T-helper 1 cell treated with Interleukin-12 subunit alpha and Interleukin-12 subunit beta and Interleukin-4 antibody, amounts not matched to agents 30 μg/mL and 1 μg/mL, for 36 hours (primary cell): ENCODE data around the gene EPHX1.
"Not testable (repeated sequence)": the region's sequence is repeated elsewhere in the genome, so short reads cannot be mapped to it uniquely, and the experiment has no call there.

Experiments used
- H3K27ac Mint-ChIP-seq: one replicate; pipeline ENCODE4 v1.8.0; 2021; ENCODE audit warnings: mild to moderate bottlenecking, mixed read lengths
- H3K27me3 Mint-ChIP-seq: one replicate; pipeline ENCODE4 v1.8.0; 2021; ENCODE audit warnings: low read depth, mixed read lengths
- H3K36me3 Mint-ChIP-seq: one replicate; pipeline ENCODE4 v1.8.0; 2021; ENCODE audit warnings: low read depth, mixed read lengths
- H3K4me1 Mint-ChIP-seq: one replicate; pipeline ENCODE4 v1.8.0; 2021; ENCODE audit warnings: low read depth, mixed read lengths
- H3K4me3 Mint-ChIP-seq: one replicate; pipeline ENCODE4 v1.8.0; 2021; ENCODE audit warnings: mild to moderate bottlenecking, moderate library complexity, mixed read lengths
- H3K9me3 Mint-ChIP-seq: one replicate; pipeline ENCODE4 v1.8.0; 2021; ENCODE audit warnings: mixed read lengths

EPHX1 gene

DNA sequence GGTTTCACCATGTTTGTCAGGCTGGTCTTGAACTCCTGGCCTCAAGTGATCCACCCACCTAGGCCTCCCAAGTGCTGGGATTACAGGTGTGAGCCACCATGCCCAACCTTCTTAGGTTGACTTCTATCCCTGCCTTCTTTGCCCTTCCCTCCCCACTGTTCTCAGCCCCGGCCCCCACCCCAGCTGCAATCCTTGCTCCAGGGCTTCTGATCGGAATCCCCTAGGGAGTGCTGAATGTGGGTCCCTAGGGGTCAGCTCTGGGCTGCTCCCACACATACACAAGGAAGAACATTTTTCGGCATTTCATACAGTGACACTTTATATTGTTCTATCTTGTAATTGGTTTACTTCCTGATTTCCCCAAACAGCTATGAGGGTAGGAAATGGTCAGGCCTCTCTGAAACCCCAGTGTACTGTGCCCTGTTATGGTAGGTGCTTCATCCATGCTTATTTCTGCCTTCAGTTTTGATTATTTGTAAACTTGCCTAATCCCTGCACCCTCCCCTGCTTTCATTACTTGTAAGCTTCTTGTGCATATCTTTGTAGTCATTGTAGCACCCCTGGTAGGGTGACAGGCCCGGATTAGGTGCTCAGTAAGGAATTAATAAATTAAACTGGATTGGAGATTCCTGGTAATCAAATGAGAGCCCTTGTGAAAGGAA is 38.1 kb upstream of the EPHX1 start:
- Mint-ChIP-seq H3K4me3 (no peak overlapping the region), H3K4me1 (peaks cover 1% of the 10 kb centered on the region), H3K36me3 (no peaks in the 10 kb centered on the region), H3K27ac (no peak overlapping the region), H3K9me3 (no peaks in the 10 kb centered on the region), H3K27me3 (no peaks in the 10 kb centered on the region)

DNA sequence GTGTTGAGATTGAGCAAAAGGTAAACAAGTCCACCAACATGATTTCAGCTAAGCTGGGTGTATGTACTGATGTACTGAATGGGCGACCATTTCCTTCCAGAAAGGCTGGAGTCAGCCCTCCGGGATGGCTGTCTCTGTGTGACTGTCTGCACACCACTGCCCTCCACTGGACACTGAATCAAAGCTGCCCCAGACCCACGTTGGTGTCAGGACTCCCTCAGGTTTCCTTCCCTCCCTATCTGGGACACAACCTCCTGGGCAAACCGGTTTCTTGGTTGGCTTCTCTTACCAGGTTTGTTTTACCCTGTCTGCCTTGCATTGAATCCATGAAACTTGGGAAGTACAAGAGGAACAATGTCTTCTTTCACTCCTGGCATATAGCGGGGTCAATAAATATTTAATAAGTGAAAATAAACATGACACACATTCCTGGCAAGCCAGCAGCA is 37.6 kb upstream of the EPHX1 start:
- H3K27me3 Mint-ChIP-seq, result no peaks in the 10 kb centered on the region
- no peaks in the 10 kb centered on the region for H3K36me3 Mint-ChIP-seq
- no peaks in the 10 kb centered on the region for H3K9me3 Mint-ChIP-seq
- H3K4me1 Mint-ChIP-seq, result peaks cover 1% of the 10 kb centered on the region
- H3K27ac Mint-ChIP-seq, result no peak overlapping the region
- H3K4me3 Mint-ChIP-seq, result no peak overlapping the region

DNA sequence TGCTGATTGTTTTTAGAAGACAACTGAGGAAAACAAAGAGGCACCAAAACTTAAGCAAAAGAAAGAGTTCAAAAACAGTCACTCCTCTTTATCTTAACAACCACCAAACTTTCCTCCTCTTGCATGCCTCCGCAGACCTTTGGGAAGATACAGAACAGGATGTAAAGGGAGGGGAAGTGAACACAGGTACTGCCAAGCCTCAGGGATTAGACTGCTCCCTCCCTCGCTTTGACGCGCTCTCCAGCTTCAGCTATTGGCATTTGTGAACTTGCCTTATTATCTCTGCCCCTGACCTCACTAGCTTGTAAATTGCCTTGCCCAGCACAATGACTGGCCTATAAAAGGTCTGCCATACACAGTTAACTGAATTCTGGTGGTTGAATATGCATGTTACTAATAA is 37.1 kb upstream of the EPHX1 start:
- Mint-ChIP-seq H3K4me1 (peaks cover 1% of the 10 kb centered on the region), H3K36me3 (no peaks in the 10 kb centered on the region), H3K4me3 (no peak overlapping the region), H3K27me3 (no peaks in the 10 kb centered on the region), H3K9me3 (no peaks in the 10 kb centered on the region), H3K27ac (no peak overlapping the region)

DNA sequence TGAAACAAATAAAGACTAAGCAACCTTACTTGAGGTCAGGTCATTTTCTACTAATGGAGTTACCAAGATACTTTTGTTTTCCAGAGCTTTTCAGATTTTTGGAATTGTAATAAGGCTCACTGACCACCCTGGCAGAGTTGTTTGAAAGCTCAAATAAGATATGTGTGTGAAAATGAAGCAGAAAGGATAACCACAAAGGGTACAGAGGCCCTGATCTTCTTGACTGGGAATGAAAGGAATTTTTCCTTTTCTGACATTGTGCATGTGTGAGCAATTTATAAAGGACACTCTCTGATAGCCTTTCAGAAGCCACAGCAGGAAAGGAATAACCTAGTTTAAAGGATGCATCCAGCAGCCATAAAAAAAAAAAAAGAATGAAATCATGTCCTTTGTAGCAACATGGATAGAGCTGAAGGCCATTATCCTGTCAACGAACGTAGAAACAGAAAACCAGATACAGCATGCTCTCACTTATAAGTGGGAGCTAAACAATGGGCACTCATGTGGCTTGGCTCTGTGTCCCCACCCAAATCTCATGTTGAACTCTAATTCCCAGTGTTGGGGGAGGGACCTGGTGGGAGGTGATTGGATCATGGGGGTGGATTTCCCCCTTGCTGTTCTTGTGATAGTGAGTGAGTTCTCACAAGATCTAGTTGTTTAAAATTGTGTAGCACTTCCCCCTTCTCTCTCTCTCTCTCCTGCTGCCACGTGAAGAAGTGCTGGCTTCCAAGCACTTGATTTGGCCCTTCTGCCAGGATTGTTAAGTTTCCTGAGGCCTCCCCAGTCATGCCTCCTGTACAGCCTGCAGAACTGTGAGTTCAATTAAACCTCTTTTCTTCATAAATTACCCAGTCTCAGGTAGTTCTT is 35.4 kb upstream of the EPHX1 start:
- H3K4me3 Mint-ChIP-seq, result no peak overlapping the region
- H3K4me1 Mint-ChIP-seq, result peaks cover 4% of the 10 kb centered on the region

DNA sequence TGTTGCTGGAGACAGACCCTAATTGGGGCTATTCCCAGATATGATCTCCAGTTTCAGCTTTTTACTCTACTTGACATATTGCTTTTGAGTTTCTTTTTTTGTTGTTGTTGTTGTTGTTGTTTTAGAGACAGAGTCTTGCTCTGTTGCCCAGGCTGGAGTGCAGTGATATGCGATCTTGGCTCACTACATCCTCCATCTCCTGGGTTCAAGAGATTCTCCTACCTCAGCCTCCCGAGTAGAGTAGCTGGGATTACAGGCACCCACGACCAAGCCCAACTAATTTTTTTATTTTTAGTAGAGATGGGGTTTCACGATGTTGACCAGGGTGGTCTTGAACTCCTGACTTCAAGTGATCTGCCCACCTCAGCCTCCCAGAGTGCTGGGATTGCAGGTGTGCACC is 33.6 kb upstream of the EPHX1 start:
- H3K4me3 Mint-ChIP-seq, result no peak overlapping the region
- no peaks in the 10 kb centered on the region for H3K27me3 Mint-ChIP-seq
- peaks cover 10% of the 10 kb centered on the region for H3K4me1 Mint-ChIP-seq
- H3K27ac Mint-ChIP-seq, result no peak overlapping the region
- H3K36me3 Mint-ChIP-seq, result peaks cover 5% of the 10 kb centered on the region
- no peaks in the 10 kb centered on the region for H3K9me3 Mint-ChIP-seq

More for the DNA sequence above, 35.4 kb upstream of the EPHX1 start:
- H3K9me3 Mint-ChIP-seq, result no peaks in the 10 kb centered on the region
- no peaks in the 10 kb centered on the region for H3K36me3 Mint-ChIP-seq
- H3K27ac Mint-ChIP-seq, result no peak overlapping the region
- H3K27me3 Mint-ChIP-seq, result no peaks in the 10 kb centered on the region

DNA sequence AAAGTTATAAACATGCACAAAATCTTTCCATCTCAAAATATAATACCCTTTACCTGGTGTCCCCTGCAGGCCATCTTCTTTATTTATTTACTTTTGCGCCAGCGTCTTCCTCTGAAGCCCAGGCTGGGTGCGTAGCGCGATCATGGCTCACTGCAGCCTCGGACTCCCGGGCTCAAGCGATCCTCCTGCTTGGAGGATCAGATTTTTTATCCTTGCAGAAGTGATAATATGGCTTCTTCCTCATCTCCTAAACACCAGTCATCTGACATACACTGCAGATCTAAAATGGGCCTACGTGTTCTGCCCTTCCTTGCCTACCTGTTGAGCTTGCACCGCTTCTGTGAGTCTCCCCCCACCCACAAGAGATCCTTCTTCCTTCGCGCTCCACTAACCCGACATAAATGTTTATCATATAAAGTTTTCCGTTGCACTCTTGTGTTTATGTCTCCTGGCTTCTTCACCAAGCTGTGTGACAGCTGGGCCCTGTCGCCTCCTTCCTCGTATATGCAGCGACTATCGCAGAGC is 32.8 kb upstream of the EPHX1 start:
- peaks cover 6% of the 10 kb centered on the region for H3K36me3 Mint-ChIP-seq
- H3K9me3 Mint-ChIP-seq, result no peaks in the 10 kb centered on the region
- H3K27ac Mint-ChIP-seq, result no peak overlapping the region
- no peak overlapping the region for H3K4me3 Mint-ChIP-seq
- no peaks in the 10 kb centered on the region for H3K27me3 Mint-ChIP-seq
- H3K4me1 Mint-ChIP-seq, result peaks cover 12% of the 10 kb centered on the region

DNA sequence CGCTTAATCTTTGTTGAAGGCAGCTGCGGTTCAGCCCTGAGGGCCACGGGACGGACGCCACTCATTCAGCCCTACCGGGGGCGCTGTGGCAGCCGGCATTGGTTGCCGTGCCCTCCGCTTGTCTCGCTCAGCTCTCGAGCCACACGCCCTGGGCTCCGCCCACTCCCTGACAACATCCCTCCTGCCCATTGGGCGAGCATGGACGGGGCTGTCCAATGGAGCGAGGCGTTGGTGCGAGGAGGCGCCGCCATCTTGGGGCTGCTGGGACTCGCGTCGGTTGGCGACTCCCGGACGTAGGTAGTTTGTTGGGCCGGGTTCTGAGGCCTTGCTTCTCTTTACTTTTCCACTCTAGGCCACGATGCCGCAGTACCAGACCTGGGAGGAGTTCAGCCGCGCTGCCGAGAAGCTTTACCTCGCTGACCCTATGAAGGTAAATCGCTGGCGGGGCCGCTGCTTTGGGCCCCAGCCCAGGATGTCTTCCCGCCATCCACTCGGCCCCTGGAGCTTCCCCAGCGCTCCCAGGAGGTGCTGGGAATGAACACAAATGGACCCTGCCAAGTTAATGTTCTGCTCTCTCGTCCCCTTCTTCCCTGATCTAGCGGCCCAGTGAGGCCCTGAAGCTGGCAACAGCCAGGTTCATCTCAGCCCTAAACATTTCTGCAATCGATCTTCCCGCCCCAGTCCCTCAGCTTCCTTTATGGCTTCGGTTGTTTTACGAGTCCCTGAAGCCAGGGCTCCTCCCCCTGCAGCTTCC is 32.2 kb upstream of the EPHX1 start, which contains the start of gene SRP9:
TSS of gene SRP9 (plus strand) at position 244 of the 754 bp plus-strand sequence. CDS start at position 359, 115 bp downstream.
- H3K9me3 Mint-ChIP-seq, result no peaks in the 10 kb centered on the region
- no peaks in the 10 kb centered on the region for H3K27me3 Mint-ChIP-seq
- H3K4me3 Mint-ChIP-seq, result no peak within 1 kb of the TSS
- peaks cover 16% of the 10 kb centered on the region for H3K4me1 Mint-ChIP-seq
- H3K27ac Mint-ChIP-seq, result no peak within 1 kb of the TSS
- peaks cover 11% of the 10 kb centered on the region for H3K36me3 Mint-ChIP-seq

DNA sequence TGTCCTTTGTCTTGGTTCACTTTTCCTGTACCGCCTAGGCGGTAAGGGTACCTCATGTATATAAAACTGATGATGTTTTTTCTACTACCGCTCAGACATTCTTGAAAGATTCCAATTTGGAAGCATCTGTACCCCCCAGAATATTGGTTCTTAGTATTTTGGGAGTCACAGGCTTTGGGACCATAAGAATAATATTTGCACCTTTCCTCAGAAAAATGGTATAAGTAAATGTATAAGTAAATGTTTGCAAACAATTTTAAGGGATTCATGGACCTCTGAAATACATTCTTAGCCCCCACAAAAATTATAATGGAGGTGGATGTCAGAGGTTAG is 31.6 kb upstream of the EPHX1 start:
- H3K4me1 Mint-ChIP-seq, result peaks cover 18% of the 10 kb centered on the region
- no peak overlapping the region for H3K27ac Mint-ChIP-seq
- no peaks in the 10 kb centered on the region for H3K27me3 Mint-ChIP-seq
- H3K4me3 Mint-ChIP-seq, result no peak overlapping the region
- H3K36me3 Mint-ChIP-seq, result peaks cover 13% of the 10 kb centered on the region
- no peaks in the 10 kb centered on the region for H3K9me3 Mint-ChIP-seq

DNA sequence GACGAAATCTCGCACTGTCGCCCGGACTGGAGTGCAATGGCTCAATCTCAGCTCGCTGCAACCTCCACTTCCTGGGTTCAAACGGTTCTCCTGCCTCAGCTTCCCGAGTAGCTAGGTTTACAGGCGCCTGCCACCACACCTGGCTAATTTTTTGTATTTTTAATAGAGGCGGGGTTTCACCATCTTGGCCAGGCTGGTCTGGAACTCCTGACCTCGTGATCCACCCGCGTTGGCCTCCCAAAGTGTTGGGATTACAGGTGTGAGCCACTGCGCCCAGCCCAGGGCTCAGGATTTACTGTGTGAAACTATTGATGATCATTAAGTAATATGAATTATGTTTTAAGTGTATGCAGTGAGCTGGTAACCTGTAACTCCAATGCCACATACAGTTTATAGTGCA is 30.8 kb upstream of the EPHX1 start:
- H3K9me3 Mint-ChIP-seq, H3K27me3 Mint-ChIP-seq, H3K4me3 Mint-ChIP-seq: not testable (repeated sequence)
- peaks cover 17% of the 10 kb centered on the region for H3K36me3 Mint-ChIP-seq
- H3K4me1 Mint-ChIP-seq, result peaks cover 21% of the 10 kb centered on the region
- peak overlapping the region; percentile 5 for H3K27ac Mint-ChIP-seq

DNA sequence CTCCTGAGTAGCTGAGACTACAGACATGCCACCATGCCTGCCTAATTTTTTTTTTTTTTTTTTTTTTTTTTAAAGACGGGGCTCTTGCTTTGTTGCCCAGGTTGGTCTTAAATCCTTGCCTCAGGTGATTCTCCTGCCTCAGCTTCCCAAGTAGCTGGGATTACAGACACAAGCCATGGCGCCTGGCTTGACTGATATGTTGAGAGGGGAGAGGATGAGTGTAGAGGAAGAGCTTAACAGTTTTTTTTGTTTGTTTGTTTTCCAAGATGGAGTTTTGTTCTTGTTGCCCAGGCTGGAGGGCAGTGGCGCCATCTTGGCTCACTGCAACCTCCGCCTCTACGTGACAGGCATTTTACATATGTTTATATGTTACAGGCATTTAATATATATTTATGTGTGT is 29.8 kb upstream of the EPHX1 start:
- no peaks in the 10 kb centered on the region for H3K27me3 Mint-ChIP-seq
- H3K4me3 Mint-ChIP-seq, result no peak overlapping the region
- no peaks in the 10 kb centered on the region for H3K9me3 Mint-ChIP-seq
- H3K4me1 Mint-ChIP-seq, result peaks cover 19% of the 10 kb centered on the region
- H3K27ac Mint-ChIP-seq, result no peak overlapping the region
- H3K36me3 Mint-ChIP-seq, result peaks cover 17% of the 10 kb centered on the region

DNA sequence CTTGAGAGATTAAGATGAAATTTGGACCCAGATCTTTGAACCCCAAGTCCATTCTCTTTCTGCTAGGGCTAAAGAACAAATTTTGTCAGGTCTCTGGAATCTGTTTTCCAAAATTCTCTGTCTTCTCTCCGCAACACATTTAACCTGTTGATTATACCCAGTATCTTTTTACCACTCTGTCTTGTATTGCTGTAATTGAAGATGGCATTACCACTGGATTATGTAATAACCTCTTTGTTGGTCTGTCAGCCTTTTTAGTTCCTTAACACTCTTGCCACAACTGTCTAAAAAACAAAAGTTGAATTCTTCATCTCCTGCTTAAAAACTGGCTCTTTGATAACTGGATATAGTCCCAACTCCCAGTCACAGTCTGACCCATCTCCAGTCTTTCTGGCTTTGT is 29.3 kb upstream of the EPHX1 start:
- Mint-ChIP-seq H3K27ac (peak overlapping the region; percentile 4), H3K4me1 (peaks cover 19% of the 10 kb centered on the region), H3K4me3 (peak overlapping the region; percentile 49), H3K9me3 (no peaks in the 10 kb centered on the region), H3K36me3 (peaks cover 18% of the 10 kb centered on the region), H3K27me3 (no peaks in the 10 kb centered on the region)

DNA sequence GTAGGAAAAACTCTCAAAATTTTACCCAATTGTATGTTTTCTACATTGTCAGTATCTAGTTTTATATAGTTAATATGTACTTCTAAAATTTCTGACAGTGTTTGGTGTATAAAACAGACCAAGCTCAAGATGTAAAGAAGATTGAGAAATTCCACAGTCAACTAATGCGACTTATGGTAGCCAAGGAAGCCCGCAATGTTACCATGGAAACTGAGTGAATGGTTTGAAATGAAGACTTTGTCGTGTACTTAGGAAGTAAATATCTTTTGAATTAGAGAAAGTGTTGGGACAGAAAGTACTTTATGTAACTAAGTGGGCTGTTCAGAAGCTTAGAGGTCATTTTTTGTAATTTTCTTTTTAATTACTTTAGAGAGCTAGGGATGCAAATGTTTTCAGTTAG is 20.8 kb upstream of the EPHX1 start:
- not testable (repeated sequence) for H3K9me3 Mint-ChIP-seq, H3K27ac Mint-ChIP-seq, H3K27me3 Mint-ChIP-seq, H3K4me1 Mint-ChIP-seq, H3K4me3 Mint-ChIP-seq
- peaks cover 50% of the 10 kb centered on the region for H3K36me3 Mint-ChIP-seq

DNA sequence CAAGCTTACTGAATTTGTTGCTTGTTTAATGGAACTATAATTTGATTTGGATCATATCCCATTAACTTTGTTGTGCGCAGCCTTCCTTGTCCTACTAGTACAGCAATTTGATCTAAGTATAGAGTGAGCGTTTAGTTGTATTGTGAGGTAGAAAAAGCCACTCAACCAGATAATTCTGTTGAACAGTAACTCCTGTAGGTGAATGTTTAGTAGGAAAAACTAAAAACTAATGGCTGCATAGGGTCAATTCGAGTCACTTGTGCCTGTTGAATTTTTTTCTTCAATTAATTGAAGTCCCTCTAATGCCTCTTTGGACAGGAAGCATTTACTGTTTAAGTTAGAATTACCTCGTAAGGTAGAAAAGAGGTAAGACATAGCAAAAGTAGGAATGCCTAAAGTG is 15.0 kb upstream of the EPHX1 start:
- H3K36me3 Mint-ChIP-seq, result peaks cover 30% of the 10 kb centered on the region
- H3K27ac Mint-ChIP-seq, result no peak overlapping the region
- no peaks in the 10 kb centered on the region for H3K9me3 Mint-ChIP-seq
- no peaks in the 10 kb centered on the region for H3K4me1 Mint-ChIP-seq
- no peaks in the 10 kb centered on the region for H3K27me3 Mint-ChIP-seq
- H3K4me3 Mint-ChIP-seq, result no peak overlapping the region

DNA sequence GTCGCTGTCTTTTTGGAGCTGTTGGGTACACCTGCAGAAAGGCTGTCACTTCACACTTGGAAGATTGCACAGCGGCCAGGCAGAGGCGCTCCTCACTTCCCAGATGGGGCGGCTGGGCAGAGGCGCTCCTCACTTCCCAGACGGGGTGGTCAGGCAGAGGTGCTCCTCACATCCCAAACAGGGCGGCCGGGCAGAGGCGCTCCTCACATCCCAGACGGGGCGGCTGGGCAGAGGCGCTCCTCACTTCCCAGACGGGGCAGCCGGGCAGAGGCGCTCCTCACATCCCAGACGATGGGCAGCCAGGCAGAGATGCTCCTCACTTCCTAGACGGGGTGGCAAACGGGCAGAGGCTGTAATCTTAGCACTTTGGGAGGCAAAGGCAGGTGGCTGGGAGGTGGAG is 13.8 kb upstream of the EPHX1 start:
- not testable (repeated sequence) for H3K4me1 Mint-ChIP-seq, H3K4me3 Mint-ChIP-seq, H3K9me3 Mint-ChIP-seq, H3K27ac Mint-ChIP-seq, H3K27me3 Mint-ChIP-seq
- H3K36me3 Mint-ChIP-seq, result peaks cover 20% of the 10 kb centered on the region
